ENCODE measurements around the gene CERS6. TPM values are rescaled to one million over a fixed set of nuclear protein-coding genes. Genes with fewer than 3 reads are reported as not detected.

The CERS6 gene
- total and polyA plus RNA-seq, 12 donors, result 5.0 to 110 (median 29.6) TPM

DNA sequence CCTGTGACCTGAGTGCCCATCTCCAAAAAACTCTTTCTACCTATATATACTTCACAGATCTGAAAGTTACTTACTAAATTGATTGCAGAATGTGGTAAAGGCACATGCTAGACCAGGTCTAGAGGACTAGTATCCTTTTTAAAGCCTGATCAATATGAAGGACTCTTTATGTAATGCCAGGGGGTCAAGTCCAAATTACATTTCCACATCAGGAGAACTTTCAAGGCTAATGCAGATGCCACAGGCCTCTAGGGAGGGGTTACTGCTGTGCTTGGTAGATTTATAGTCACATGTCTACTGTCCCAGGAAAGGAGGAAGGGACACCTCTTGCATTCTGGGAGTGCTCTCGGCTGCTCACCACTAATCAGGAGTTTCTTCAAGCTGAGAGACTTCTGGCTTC is 227.9 kb downstream of the CERS6 start:
- no peaks in the 10 kb centered on the region for H3K36me3 ChIP-seq (replicated peaks in 1 of 2)
- DNase-seq, result no peak
- H3K4me1 ChIP-seq (replicated peaks in 1 of 2), result no peaks in the 10 kb centered on the region
- no peak overlapping the region for H3K27ac ChIP-seq
- TF ChIP-seq, protein P1, sequence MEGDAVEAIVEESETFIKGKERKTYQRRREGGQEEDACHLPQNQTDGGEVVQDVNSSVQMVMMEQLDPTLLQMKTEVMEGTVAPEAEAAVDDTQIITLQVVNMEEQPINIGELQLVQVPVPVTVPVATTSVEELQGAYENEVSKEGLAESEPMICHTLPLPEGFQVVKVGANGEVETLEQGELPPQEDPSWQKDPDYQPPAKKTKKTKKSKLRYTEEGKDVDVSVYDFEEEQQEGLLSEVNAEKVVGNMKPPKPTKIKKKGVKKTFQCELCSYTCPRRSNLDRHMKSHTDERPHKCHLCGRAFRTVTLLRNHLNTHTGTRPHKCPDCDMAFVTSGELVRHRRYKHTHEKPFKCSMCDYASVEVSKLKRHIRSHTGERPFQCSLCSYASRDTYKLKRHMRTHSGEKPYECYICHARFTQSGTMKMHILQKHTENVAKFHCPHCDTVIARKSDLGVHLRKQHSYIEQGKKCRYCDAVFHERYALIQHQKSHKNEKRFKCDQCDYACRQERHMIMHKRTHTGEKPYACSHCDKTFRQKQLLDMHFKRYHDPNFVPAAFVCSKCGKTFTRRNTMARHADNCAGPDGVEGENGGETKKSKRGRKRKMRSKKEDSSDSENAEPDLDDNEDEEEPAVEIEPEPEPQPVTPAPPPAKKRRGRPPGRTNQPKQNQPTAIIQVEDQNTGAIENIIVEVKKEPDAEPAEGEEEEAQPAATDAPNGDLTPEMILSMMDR (IDR thresholded peaks at IDR 0.05), result no peak
- TF ChIP-seq POLR2A (IDR thresholded peaks at IDR 0.05), result no peak
- 82 to 88% (median 86%) methylated on average over 1 of the region's 1 CpG for WGBS, 4 donors
- no peaks in the 10 kb centered on the region for H3K9me3 ChIP-seq (replicated peaks in 1 of 3)
- H3K4me3 ChIP-seq, result no peak overlapping the region
- intact Hi-C loops (cut with DNase I), result no loop called here
- H3K27me3 ChIP-seq, result no peaks in the 10 kb centered on the region

DNA sequence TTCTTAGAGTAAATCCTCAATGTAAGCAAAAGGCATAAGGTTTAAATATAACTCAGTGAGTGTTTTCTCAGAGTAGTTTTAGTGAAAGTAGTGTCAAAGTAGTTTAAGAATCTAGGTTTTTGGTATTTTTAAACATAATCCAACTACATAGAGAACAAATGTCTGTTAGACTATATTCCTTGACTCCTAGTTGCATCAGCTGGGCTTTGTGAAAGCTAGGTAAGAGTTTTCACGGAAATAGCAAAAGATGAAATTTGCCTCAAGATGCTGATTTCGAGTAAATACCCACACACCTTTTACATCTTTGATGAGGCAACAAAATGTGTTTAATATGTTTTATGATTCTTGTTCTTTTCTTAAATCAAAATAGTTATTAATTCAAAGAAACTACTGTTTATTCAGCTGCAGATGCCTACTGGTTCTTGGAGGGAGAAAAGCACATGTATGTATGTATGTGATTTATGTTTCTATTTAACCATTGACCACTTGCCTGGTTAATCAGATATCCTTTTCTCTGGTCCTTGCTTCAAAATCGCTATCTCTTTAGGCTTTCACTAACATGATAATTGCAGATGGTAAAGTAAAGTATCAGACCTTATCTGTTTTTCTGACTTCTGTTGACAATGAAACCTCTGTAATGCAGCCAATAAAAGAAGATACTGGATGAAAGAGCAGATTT is 229.0 kb downstream of the CERS6 start:
- no peak overlapping the region for H3K27ac ChIP-seq
- DNase-seq, result no peak
- H3K4me3 ChIP-seq, result no peak overlapping the region
- no peaks in the 10 kb centered on the region for H3K9me3 ChIP-seq (replicated peaks in 1 of 3)
- no peaks in the 10 kb centered on the region for H3K4me1 ChIP-seq (replicated peaks in 1 of 2)
- 83 to 93% (median 86%) methylated on average over 3 of the region's 3 CpGs for WGBS, 4 donors
- intact Hi-C loops (cut with DNase I), result loop anchor here in 1 of 2 donors (5.0 kb wide), 1 partner anchor 338 kb away; no protein-coding TSS in a partner anchor
- H3K27me3 ChIP-seq, result no peaks in the 10 kb centered on the region
- no peaks in the 10 kb centered on the region for H3K36me3 ChIP-seq (replicated peaks in 1 of 2)
- TF ChIP-seq, protein P1 (IDR thresholded peaks at IDR 0.05), result no peak
- no peak for TF ChIP-seq POLR2A (IDR thresholded peaks at IDR 0.05)

DNA sequence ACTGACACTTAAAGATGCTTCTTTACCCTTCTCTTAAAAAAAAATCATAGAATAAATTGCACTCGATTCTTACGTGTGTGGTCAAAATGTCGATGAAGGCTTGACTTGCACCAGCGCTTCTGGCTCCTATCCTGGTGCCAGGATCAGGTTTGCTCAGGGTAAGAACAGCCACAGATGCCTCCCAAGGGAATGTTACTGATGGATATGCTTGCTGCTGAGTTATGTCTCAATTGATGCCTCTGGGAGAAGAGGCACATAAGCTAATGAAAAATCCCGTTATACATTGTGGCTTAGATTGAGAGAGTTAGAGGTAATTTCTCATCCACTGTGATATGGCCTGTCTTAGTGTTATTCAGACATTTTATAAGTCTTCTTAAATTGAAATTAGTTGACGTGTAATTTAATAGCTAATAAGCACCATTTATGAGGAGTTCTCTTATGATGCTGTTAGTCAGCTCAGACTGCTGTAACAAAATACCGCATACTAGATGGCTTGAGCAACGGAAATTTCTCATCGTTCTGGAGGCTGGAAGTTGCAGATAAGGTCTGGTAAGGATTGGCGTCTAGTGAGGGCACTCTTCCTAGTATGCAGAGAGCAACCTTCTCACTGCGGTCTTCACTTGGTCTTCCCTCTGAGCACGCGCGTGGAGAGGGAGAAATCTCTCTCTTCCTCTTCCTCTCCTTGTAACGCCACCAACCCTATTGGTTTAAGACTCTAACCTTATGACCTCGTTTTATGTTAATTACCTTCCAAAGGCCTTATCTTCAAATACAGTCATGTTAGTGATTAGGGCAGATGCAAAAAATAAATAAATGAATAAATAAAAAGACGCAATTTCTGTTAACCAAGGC is 229.8 kb downstream of the CERS6 start:
- Histone ChIP-seq H3K36me3 (replicated peaks in 1 of 2) (no peaks in the 10 kb centered on the region), H3K27me3 (no peaks in the 10 kb centered on the region), H3K9me3 (replicated peaks in 1 of 3) (no peaks in the 10 kb centered on the region), H3K27ac (no peak overlapping the region), H3K4me3 (no peak overlapping the region), H3K4me1 (replicated peaks in 1 of 2) (no peaks in the 10 kb centered on the region)
- TF ChIP-seq, protein P1 (IDR thresholded peaks at IDR 0.05), result no peak
- TF ChIP-seq POLR2A (IDR thresholded peaks at IDR 0.05), result no peak
- intact Hi-C loops (cut with DNase I), result loop anchor here in 1 of 2 donors (5.0 kb wide), 1 partner anchor 339 kb away; no protein-coding TSS in a partner anchor
- WGBS, 4 donors, result 79 to 88% (median 87%) methylated on average over 17 of the region's 17 CpGs
- no peak for DNase-seq

DNA sequence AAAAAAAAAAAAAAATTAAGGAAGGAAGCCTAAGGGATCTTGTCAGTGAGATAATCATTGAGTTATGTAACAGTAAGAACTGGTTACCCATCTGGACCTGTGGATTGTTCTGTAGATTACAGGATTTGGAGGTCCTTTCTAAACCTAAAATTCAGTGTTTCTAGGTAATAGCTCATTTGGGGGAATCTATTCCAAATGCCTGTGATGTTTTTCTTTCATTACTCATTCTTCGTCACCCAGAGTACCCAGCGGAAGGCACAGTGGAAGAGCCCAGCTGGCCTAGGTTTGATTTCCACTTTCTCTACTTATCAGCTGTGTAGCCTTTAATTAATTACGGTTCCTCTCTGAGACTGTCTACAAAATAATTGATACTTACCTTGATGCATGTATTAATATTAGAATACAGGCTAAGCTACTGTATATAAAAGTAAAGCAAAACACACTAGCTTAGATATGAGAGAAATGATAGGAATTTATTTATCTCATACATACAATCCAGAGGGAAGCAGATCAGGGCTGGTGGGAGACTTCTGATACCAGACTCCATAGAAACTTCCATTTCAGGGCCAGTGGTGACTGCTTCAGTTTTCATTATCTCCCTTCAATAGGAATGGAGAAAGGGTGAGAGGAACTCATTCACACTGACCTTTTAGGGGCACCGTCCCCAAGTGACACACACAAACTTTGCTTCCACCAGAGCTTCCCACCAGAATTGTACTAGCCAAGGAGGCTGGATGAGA is 230.6 kb downstream of the CERS6 start:
- Histone ChIP-seq H3K4me1 (replicated peaks in 1 of 2) (no peaks in the 10 kb centered on the region), H3K36me3 (replicated peaks in 1 of 2) (no peaks in the 10 kb centered on the region), H3K9me3 (replicated peaks in 1 of 3) (no peaks in the 10 kb centered on the region), H3K27me3 (no peaks in the 10 kb centered on the region), H3K4me3 (no peak overlapping the region), H3K27ac (no peak overlapping the region)
- intact Hi-C loops (cut with DNase I), result loop anchor here in 1 of 2 donors (5.0 kb wide), 1 partner anchor 339 kb away; no protein-coding TSS in a partner anchor
- 91 to 95% (median 91%) methylated on average over 4 of the region's 4 CpGs for WGBS, 4 donors
- DNase-seq, result no peak
- TF ChIP-seq, protein P1 (IDR thresholded peaks at IDR 0.05), result no peak
- TF ChIP-seq POLR2A (IDR thresholded peaks at IDR 0.05), result no peak
